K562 (cell line): ENCODE measurements around the gene TMEM87B. TPM values are rescaled to one million over a fixed set of nuclear protein-coding genes. Genes with fewer than 3 reads are reported as not detected.
A peak's percentile ranks its signal among the peaks of the same experiment; 100 is the strongest.

ENCODE experiments used
- ATAC-seq: fragments of 200-7000 bp; cut with Tn5 transposase; 3 replicates; pipeline ENCODE4 v1.9.1; 2020; ENCODE audit warnings: moderate library complexity
- BruUV-seq: library from RNA; stranded (reverse); fragments of 400-500 nt; replicated peaks from 2 replicates; lab custom pipeline; 2021; lab: Mats Ljungman, UMichigan
- CTCF ChIA-PET: fragments of 300-600 bp; formaldehyde crosslinking; extraction: SDS; loops from one replicate; lab custom pipeline; 2021; ENCODE audit warnings: low intra/inter-chr PET ratio; lab: Yijun Ruan, JAX
- POLR2A ChIA-PET: fragments of 300-600, 350-650 bp; sonication (Branson Sonifier 250); formaldehyde crosslinking; extraction: SDS; loops from one replicate; lab custom pipeline; 2021; ENCODE audit warnings: antibody characterized with exemption, inconsistent platforms; lab: Yijun Ruan, JAX
- DNase-seq, 4 experiments: peaks; one replicate each; pipeline versions ENCODE4 v3.0.0 to v3.0.0-alpha.2; 2011 to 2018; ENCODE audit warnings: low spot score in 3 of 4, mixed read lengths in 3 of 4; ENCODE audit errors: extremely low read depth in 1 of 4
- FAIRE-seq: peaks from 2 replicates; lab custom pipeline; 2011; peaks lifted over from hg19 to GRCh38; lab: Jason Lieb, UNC
- H2AFZ ChIP-seq: 2 replicates; pipeline ENCODE4 v1.6.0; 2011; ENCODE audit warnings: low read depth, low read length, control low read depth, inconsistent platforms
- H3K27ac ChIP-seq: fragments of 200-600 bp; 3 replicates; pipeline ENCODE4 v1.8.0; 2011; ENCODE audit warnings: low read depth, mild to moderate bottlenecking, control low read depth, inconsistent platforms, low read length, moderate library complexity, mixed read lengths; ENCODE audit errors: extremely low read depth
- H3K27me3 ChIP-seq, 2 experiments: fragments of 300-600 bp in 1 of 2; 2 replicates in 1 of 2; 3 replicates in 1 of 2; pipeline versions ENCODE4 v1.6.0 to v1.8.0; 2011; ENCODE audit warnings: inconsistent platforms in 2 of 2, low read length in 2 of 2, mild to moderate bottlenecking in 1 of 2, mixed read lengths in 1 of 2, moderate library complexity in 1 of 2; ENCODE audit not compliant: control insufficient read depth in 2 of 2, insufficient read depth in 2 of 2
- H3K36me3 ChIP-seq: fragments of 300-600 bp; 3 replicates; pipeline ENCODE4 v1.8.0; 2011; ENCODE audit warnings: mild to moderate bottlenecking, low read length, inconsistent platforms; ENCODE audit not compliant: control insufficient read depth, insufficient read depth
- H3K4me1 ChIP-seq, 2 experiments: fragments of 200-600 bp in 1 of 2; replicated peaks in 1 of 2; 2 replicates in 1 of 2; 3 replicates in 1 of 2; pipeline versions ENCODE4 v1.5.1 to v1.8.0; 2011; ENCODE audit warnings: inconsistent platforms in 2 of 2, low read length in 2 of 2, mild to moderate bottlenecking in 1 of 2, mixed read lengths in 1 of 2, moderate library complexity in 1 of 2; ENCODE audit not compliant: control insufficient read depth in 2 of 2, insufficient read depth in 2 of 2
- H3K4me2 ChIP-seq: 2 replicates; pipeline ENCODE4 v1.6.1; 2011; ENCODE audit warnings: low read length, control low read depth, inconsistent platforms, mixed read lengths; ENCODE audit not compliant: insufficient read depth
- H3K4me3 ChIP-seq: fragments of 200-600 bp; sonication (generic), shearing (Covaris generic); 2 replicates; pipeline ENCODE4 v1.5.1; 2016; ENCODE audit warnings: control low read depth, inconsistent platforms
- H3K79me2 ChIP-seq: fragments of 200-600 bp; 3 replicates; pipeline ENCODE4 v1.8.0; 2011; ENCODE audit warnings: low read length, inconsistent platforms; ENCODE audit not compliant: control insufficient read depth, insufficient read depth
- H3K9ac ChIP-seq, 2 experiments: 2 replicates each; pipeline versions ENCODE4 v1.6.0 to v1.6.1; 2011; ENCODE audit warnings: low read depth in 2 of 2, low read length in 2 of 2, control low read depth in 1 of 2, inconsistent platforms in 1 of 2, mild to moderate bottlenecking in 1 of 2, mixed read lengths in 1 of 2; ENCODE audit not compliant: insufficient read depth in 1 of 2
- H3K9me1 ChIP-seq: one replicate; pipeline ENCODE4 v1.6.0; 2011; ENCODE audit warnings: inconsistent platforms, mild to moderate bottlenecking, low read length, moderate library complexity; ENCODE audit not compliant: control insufficient read depth, insufficient read depth
- H3K9me3 ChIP-seq: replicated peaks from 2 replicates; pipeline ENCODE4 v1.5.1; 2011; ENCODE audit warnings: low read depth, low read length, inconsistent platforms; ENCODE audit not compliant: control insufficient read depth, insufficient read depth
- H4K20me1 ChIP-seq: replicated peaks from 2 replicates; pipeline ENCODE4 v1.6.1; 2011; ENCODE audit warnings: low read length, inconsistent platforms, mixed read lengths; ENCODE audit not compliant: control insufficient read depth, insufficient read depth
- BMI1 ChIP-seq: fragments of 150-350 bp; IDR thresholded peaks from 2 replicates; pipeline ENCODE4 v1.6.1; 2014; ENCODE audit warnings: low read length
- CTCF ChIP-seq, 3 experiments: IDR thresholded peaks in 2 of 3; conservative IDR thresholded peaks in 1 of 3; 2 replicates each; pipeline ENCODE4 v1.5.1; 2011 to 2012; ENCODE audit warnings: low read length in 3 of 3, mild to moderate bottlenecking in 3 of 3, control low read depth in 2 of 3, improper control_type of control experiment in 1 of 3, inconsistent platforms in 1 of 3, low read depth in 1 of 3, mixed read lengths in 1 of 3, moderate library complexity in 1 of 3; ENCODE audit not compliant: insufficient read depth in 2 of 3
- EGR1 ChIP-seq: fragments of 450-650 bp; conservative IDR thresholded peaks from 2 replicates; pipeline ENCODE4 v1.6.1; 2017; ENCODE audit warnings: mild to moderate bottlenecking
- FOXJ2 ChIP-seq: fragments of 200-800 bp; sonication (Bioruptor generic); IDR thresholded peaks from 2 replicates; pipeline ENCODE4 v1.6.1; 2016; ENCODE audit warnings: missing genetic modification characterization, missing compliant biosample characterization
- GTF2B ChIP-seq: IDR thresholded peaks from 2 replicates; pipeline ENCODE4 v1.6.1; 2011; ENCODE audit not compliant: insufficient read length; ENCODE audit errors: extremely low read depth
- HEY1 ChIP-seq: fragments of 250-450 bp; sonication (Bioruptor Pico); IDR thresholded peaks from 2 replicates; pipeline ENCODE4 v1.5.0; 2020; ENCODE audit warnings: mild to moderate bottlenecking, moderate library complexity, borderline replicate concordance
- JUND ChIP-seq, 2 experiments: IDR thresholded peaks; 2 replicates in 1 of 2; 3 replicates in 1 of 2; pipeline ENCODE4 v1.6.1; 2011; ENCODE audit warnings: borderline replicate concordance in 2 of 2, low read depth in 2 of 2, low read length in 2 of 2, improper control_type of control experiment in 1 of 2, missing biosample characterization in 1 of 2, missing genetic modification characterization in 1 of 2, missing genetic modification reagents in 1 of 2
- PHF21A ChIP-seq: fragments of 450-650 bp; IDR thresholded peaks from 2 replicates; pipeline ENCODE4 v1.6.1; 2017; ENCODE audit warnings: low read depth, borderline replicate concordance
- SREBF1 ChIP-seq: fragments of 150-350 bp; IDR thresholded peaks from 2 replicates; pipeline ENCODE4 v1.6.1; 2014; ENCODE audit warnings: antibody characterized with exemption, low read depth, low read length, borderline replicate concordance
- TAF7 ChIP-seq: fragments of 450-650 bp; IDR thresholded peaks from 2 replicates; pipeline ENCODE4 v1.6.1; 2016; ENCODE audit warnings: missing genetic modification characterization, missing compliant biosample characterization
- TFAM ChIP-seq: fragments of 250-450 bp; sonication (Bioruptor Pico); conservative IDR thresholded peaks from 2 replicates; pipeline ENCODE4 v1.5.0; 2021; ENCODE audit warnings: mild to moderate bottlenecking, moderate library complexity
- ZBTB34 ChIP-seq: fragments of 250-450 bp; sonication (Bioruptor Pico); IDR thresholded peaks from 2 replicates; pipeline ENCODE4 v1.8.0; 2021; ENCODE audit warnings: mild to moderate bottlenecking, moderate library complexity
- ZNF785 ChIP-seq: fragments of 250-450 bp; sonication (Bioruptor Pico); IDR thresholded peaks from 2 replicates; pipeline ENCODE4 v1.4.0; 2020; ENCODE audit warnings: mild to moderate bottlenecking
- WGBS: fragments of 100-300 bp; shearing (Covaris generic); methylation state at CpG from one replicate; pipeline ENCODE4 v1.1.6; 2016; ENCODE audit warnings: low coverage, mixed read lengths; ENCODE audit not compliant: insufficient coverage; ENCODE audit errors: missing lambda C conversion rate; 5-methylcytosine and 5-hydroxymethylcytosine counted together
- in situ Hi-C: fragments of 300-500 bp; cut with MboI; formaldehyde crosslinking; loops from 4 replicates; pipeline ENCODE4 v1.15.0; 2018; ENCODE audit warnings: inconsistent platforms, mixed read lengths
- intact Hi-C: fragments of 100-400 bp; cut with micrococcal nuclease; formaldehyde crosslinking; loops from 2 replicates; pipeline ENCODE4 v1.14.2; 2022
- polyA plus RNA-seq, 8 experiments: library from polyadenylated mRNA; depleted of rRNA in 4 of 8; stranded (reverse) in 5 of 8; unstranded in 3 of 8; fragments of >200 nt; fragmentation: Nextera tagmentation in 2 of 8; fragmentation: Illumina TruSeq in 1 of 8; extraction: Ambion mirVana in 2 of 8; extraction: Trizol in 1 of 8; gene quantifications; 2 replicates each; pipeline versions ENCODE4 v1.2.1 to v1.2.3, GENCODE V29; 2011 to 2014; ENCODE audit warnings: inconsistent platforms in 1 of 8, missing spikeins in 1 of 8
- total RNA-seq, 7 experiments: library from RNA; depleted of rRNA in 6 of 7; stranded (reverse); fragments of >200 nt in 6 of 7; fragmentation: Illumina TruSeq in 2 of 7; extraction: Trizol in 2 of 7; gene quantifications; 2 replicates each; pipeline versions ENCODE4 v1.2.1 to v1.2.3, GENCODE V29; 2011 to 2021; ENCODE audit warnings: low replicate concordance in 1 of 7
- TF ChIP-seq, protein P1 (sequence below): fragments of 250-450 bp; sonication (Bioruptor Pico); IDR thresholded peaks from 2 replicates; pipeline ENCODE4 v1.4.0; 2020; ENCODE audit warnings: mild to moderate bottlenecking

TMEM87B gene
- total and polyA plus RNA-seq, 9 of the 15 experiments (the other 6 are each of a cell fraction or from before 2014, with no cell fraction given) = 3.7 to 17.1 (median 11.0) TPM

GRCh38 chr2:112019569-112019982, 35.5 kb upstream of the TMEM87B start:
- 20% methylated on average over 4 of the region's 4 CpGs for WGBS
- H2AFZ ChIP-seq = peak overlapping the region; percentile 41; the same call in 1 of the 2 replicates
- no peaks in the 10 kb centered on the region for H3K36me3 ChIP-seq
- FAIRE-seq = no peak
- H3K4me3 ChIP-seq = no peak overlapping the region
- H3K4me1 ChIP-seq = peaks cover 13 to 23% of the 10 kb centered on the region in 2 experiments; a peak in 4 of 5 replicates
- no peak overlapping the region for H3K27ac ChIP-seq
- no peaks in the 10 kb centered on the region for H3K79me2 ChIP-seq
- H3K9me1 ChIP-seq = no peaks in the 10 kb centered on the region
- in situ Hi-C loops = no loop called here
- no peaks in the 10 kb centered on the region for H4K20me1 ChIP-seq
- peak; percentile 22; the same call in 1 of the 3 replicates for ATAC-seq
- ChIA-PET POLR2A (interaction anchor here (1.4 kb wide), 1 partner anchor 9 kb away, joined by 4 read pairs; no protein-coding TSS in a partner anchor), CTCF (no interaction called here)
- no peak overlapping the region for H3K4me2 ChIP-seq
- intact Hi-C loops = no loop called here
- DNase-seq = peak in 1 of 4 experiments; percentile 27
- H3K9ac ChIP-seq = no peak overlapping the region
- TF ChIP-seq, protein P1, sequence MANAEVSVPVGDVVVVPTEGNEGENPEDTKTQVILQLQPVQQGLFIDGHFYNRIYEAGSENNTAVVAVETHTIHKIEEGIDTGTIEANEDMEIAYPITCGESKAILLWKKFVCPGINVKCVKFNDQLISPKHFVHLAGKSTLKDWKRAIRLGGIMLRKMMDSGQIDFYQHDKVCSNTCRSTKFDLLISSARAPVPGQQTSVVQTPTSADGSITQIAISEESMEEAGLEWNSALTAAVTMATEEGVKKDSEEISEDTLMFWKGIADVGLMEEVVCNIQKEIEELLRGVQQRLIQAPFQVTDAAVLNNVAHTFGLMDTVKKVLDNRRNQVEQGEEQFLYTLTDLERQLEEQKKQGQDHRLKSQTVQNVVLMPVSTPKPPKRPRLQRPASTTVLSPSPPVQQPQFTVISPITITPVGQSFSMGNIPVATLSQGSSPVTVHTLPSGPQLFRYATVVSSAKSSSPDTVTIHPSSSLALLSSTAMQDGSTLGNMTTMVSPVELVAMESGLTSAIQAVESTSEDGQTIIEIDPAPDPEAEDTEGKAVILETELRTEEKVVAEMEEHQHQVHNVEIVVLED (CRISPR knock-in tag) = no peak
- TF ChIP-seq ZNF785 (CRISPR knock-in tag) (no peak), CTCF (IDR thresholded peaks at IDR 0.05 in 2 of 3, conservative IDR thresholded peaks at IDR 0.05 in 1 of 3; ENCODE audit: insufficient read depth in 2 of 3, low read depth in 1 of 3, low read length in 3 of 3) (no peak), PHF21A (no peak), BMI1 (no peak), ZBTB34 (CRISPR knock-in tag) (no peak), SREBF1 (no peak), TAF7 (tag) (no peak), GTF2B (no peak), JUND (IDR thresholded peaks at IDR 0.05; ENCODE audit: borderline replicate concordance, low read depth, low read length) (no peak), JUND (tag; IDR thresholded peaks at IDR 0.05; ENCODE audit: borderline replicate concordance, low read depth, low read length) (no peak), TFAM (no peak), FOXJ2 (tag) (no peak), HEY1 (CRISPR knock-in tag) (no peak), EGR1 (no peak)
- H3K27me3 ChIP-seq = no peaks in the 10 kb centered on the region; a peak in 2 of 5 replicates
- no peaks in the 10 kb centered on the region for H3K9me3 ChIP-seq
- BruUV-seq = no TSS peak
